Upper lobe of right lung (tissue), 1 donor: ENCODE results near the gene TESMIN. TPM values are rescaled to one million over a fixed set of nuclear protein-coding genes. Genes with fewer than 3 reads are reported as not detected.

Experiments used
- ATAC-seq: fragments of 200-7000 bp; cut with Tn5 transposase; one replicate; pipeline ENCODE4 v1.9.1; 2020; ENCODE audit warnings: mild to moderate bottlenecking, moderate library complexity
- DNase-seq: peaks from one replicate; pipeline ENCODE4 v3.0.0-alpha.2; 2020
- H3K27ac ChIP-seq: fragments of 200-600 bp; one replicate; pipeline ENCODE4 v1.8.0; 2022
- H3K27me3 ChIP-seq: fragments of 200-600 bp; one replicate; pipeline ENCODE4 v1.8.0; 2022; ENCODE audit warnings: mild to moderate bottlenecking
- H3K36me3 ChIP-seq: fragments of 200-600 bp; one replicate; pipeline ENCODE4 v1.8.0; 2022
- H3K4me1 ChIP-seq: fragments of 200-600 bp; one replicate; pipeline ENCODE4 v1.8.0; 2022
- H3K4me3 ChIP-seq: fragments of 200-600 bp; one replicate; pipeline ENCODE4 v1.8.0; 2022; ENCODE audit warnings: mild to moderate bottlenecking
- H3K9me3 ChIP-seq: fragments of 200-600 bp; one replicate; pipeline ENCODE4 v1.8.0; 2022
- CTCF ChIP-seq: fragments of 200-600 bp; IDR thresholded peaks from one replicate; pipeline ENCODE4 v1.8.0; 2022; ENCODE audit warnings: antibody characterized with exemption
- intact Hi-C: fragments of 100-400 bp; cut with DNase I; formaldehyde crosslinking; loops from one replicate; pipeline ENCODE4 v1.11.0; 2022
- total RNA-seq: library from RNA; stranded (reverse); fragmentation: NEBNext Ultra II Directional; extraction: Animal tissue kit (Norgen Biotek cat#: 25700); gene quantifications from one replicate; pipeline ENCODE4 v1.2.1, GENCODE V29; 2021
- donor health status: DM: no; HTN: yes; CAD: no; lungs with severe emphysema.

The TESMIN gene
- total RNA-seq, 1 donor from 2014 or later, result 0.81 TPM

GRCh38 chr11:68750195-68751003 lies 921 bp downstream of the TESMIN start:
- Histone ChIP-seq H3K9me3 (no peaks in the 10 kb centered on the region), H3K4me3 (no peak overlapping the region), H3K27ac (no peak overlapping the region), H3K4me1 (peaks cover 5% of the 10 kb centered on the region), H3K36me3 (no peaks in the 10 kb centered on the region), H3K27me3 (no peaks in the 10 kb centered on the region)
- no peak for ATAC-seq
- no peak for TF ChIP-seq CTCF
- intact Hi-C loops, result no loop called here
- no peak for DNase-seq

- no peak for TF ChIP-seq CTCF
- DNase-seq, result no peak
- no peak overlapping the region for H3K4me3 ChIP-seq
- ATAC-seq, result no peak
- no peaks in the 10 kb centered on the region for H3K9me3 ChIP-seq
- no peak overlapping the region for H3K27ac ChIP-seq
- intact Hi-C loops, result no loop called here
- peaks cover 5% of the 10 kb centered on the region for H3K4me1 ChIP-seq
- H3K36me3 ChIP-seq, result no peaks in the 10 kb centered on the region
- H3K27me3 ChIP-seq, result no peaks in the 10 kb centered on the region
These were observed 1.8 kb downstream of the TESMIN start for GRCh38 chr11:68749229-68750123.

GRCh38 chr11:68748061-68748460 lies 3.3 kb downstream of the TESMIN start:
- intact Hi-C loops, result no loop called here

GRCh38 chr11:68743539-68743938 lies 7.8 kb downstream of the TESMIN start:
- TF ChIP-seq CTCF, result no peak
- intact Hi-C loops, result no loop called here
- peak; percentile 86 for ATAC-seq
- H3K27me3 ChIP-seq, result no peaks in the 10 kb centered on the region
- H3K9me3 ChIP-seq, result no peaks in the 10 kb centered on the region
- H3K36me3 ChIP-seq, result no peaks in the 10 kb centered on the region
- no peaks in the 10 kb centered on the region for H3K4me1 ChIP-seq
- no peak overlapping the region for H3K4me3 ChIP-seq
- no peak overlapping the region for H3K27ac ChIP-seq
- no peak for DNase-seq

More at GRCh38 chr11:68748061-68748460, 3.3 kb downstream of the TESMIN start:
- TF ChIP-seq CTCF, result no peak
- no peak for ATAC-seq
- Histone ChIP-seq H3K27ac (no peak overlapping the region), H3K36me3 (no peaks in the 10 kb centered on the region), H3K4me1 (peaks cover 5% of the 10 kb centered on the region), H3K4me3 (no peak overlapping the region), H3K9me3 (no peaks in the 10 kb centered on the region), H3K27me3 (no peaks in the 10 kb centered on the region)
- no peak for DNase-seq

- H3K4me1 ChIP-seq, result no peaks in the 10 kb centered on the region
- no peaks in the 10 kb centered on the region for H3K9me3 ChIP-seq
- intact Hi-C loops, result no loop called here
- H3K27me3 ChIP-seq, result no peaks in the 10 kb centered on the region
- no peak overlapping the region for H3K27ac ChIP-seq
- ATAC-seq (no peak), DNase-seq (no peak)
- no peaks in the 10 kb centered on the region for H3K36me3 ChIP-seq
- no peak for TF ChIP-seq CTCF
- H3K4me3 ChIP-seq, result no peak overlapping the region
These were observed 9.9 kb downstream of the TESMIN start for GRCh38 chr11:68741463-68741862.
